Measurements from ENCODE around the gene PITPNC1.
A peak's percentile ranks its signal among the peaks of the same experiment; 100 is the strongest.

Gene PITPNC1

DNA sequence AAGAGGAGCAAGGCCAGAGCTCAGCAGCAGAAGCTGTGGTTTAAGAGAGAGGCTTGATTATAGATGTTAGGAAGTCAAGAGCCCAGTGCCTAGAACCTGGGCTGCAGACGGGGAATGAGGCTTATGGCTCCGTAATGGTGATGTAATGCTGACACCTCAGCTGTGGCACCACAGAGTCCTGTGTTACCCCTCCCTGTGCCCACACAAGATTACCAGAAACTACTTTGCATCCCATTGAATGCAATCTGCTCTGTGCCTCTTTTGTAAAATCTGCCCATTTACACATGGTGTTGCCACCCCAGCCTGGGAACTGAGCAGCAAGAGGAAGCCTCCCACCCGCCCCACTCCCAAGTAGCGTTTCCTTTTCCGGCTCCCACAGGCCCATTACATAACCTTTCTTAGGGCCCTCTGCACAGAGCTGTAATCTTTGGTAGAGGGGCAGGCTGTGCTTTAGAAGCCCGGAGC lies 57.0 kb downstream of the PITPNC1 start:
- DNase-seq (ENCODE audit: low read depth), result no peak

DNA sequence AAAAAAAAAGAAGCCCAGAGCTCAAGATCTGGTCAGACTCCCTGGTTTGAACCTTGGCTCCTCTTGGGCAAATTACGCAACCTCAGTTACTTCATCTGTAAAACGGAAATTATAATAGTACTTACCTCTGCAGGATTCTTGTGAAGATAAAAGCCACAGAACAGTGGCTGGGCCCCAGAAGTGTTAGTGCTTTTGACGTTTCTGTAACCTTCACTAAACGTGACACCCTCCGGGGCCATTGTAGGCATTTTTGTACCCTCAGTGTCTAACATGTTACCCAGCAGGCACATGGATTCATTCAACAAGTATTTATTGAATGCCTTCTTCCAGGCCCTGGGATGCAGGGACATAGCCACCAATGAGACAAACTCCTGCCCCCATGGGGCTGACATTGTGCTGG lies 58.0 kb downstream of the PITPNC1 start:
- DNase-seq (ENCODE audit: low read depth), result no peak

DNA sequence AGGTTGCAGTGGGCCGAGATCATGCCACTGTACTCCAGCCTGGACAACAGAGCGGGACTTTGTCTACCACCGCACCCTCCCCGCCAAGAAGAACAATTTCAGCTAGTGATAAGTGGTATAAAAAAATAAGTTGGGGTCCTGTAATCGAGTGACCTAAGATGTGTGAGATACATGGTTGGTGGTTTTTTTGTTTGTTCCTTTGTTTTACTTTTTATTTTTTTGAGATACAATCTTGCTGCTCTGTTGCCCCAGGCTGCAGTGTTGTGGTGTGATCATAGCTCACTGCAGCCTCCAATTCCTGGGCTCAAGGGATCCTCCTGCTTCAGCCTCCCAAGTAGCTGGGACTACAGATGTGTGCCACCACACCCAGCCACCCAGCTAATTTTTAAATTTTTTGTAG lies 58.7 kb downstream of the PITPNC1 start:
- no peak for DNase-seq (ENCODE audit: low read depth)

DNA sequence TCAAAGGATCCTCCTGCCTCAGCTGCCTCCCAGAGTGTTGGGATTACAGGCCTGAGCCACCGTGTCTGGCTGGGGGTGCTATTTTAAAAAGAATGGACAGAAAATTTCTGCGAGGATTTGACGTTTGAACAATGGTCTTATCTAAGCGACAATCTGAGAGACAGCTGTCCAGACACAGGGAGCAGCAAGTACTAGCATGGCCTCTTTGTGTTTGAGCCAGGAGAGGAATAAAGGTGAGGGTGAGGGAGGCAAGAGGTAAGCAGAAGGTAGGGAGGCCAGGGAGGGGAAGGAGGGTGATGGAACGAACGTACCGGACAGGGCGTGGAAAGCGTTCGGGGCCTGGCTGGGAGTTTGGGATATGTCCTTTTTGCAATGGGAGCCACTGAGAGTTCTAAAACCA lies 59.2 kb downstream of the PITPNC1 start:
- DNase-seq (ENCODE audit: low read depth), result no peak

DNA sequence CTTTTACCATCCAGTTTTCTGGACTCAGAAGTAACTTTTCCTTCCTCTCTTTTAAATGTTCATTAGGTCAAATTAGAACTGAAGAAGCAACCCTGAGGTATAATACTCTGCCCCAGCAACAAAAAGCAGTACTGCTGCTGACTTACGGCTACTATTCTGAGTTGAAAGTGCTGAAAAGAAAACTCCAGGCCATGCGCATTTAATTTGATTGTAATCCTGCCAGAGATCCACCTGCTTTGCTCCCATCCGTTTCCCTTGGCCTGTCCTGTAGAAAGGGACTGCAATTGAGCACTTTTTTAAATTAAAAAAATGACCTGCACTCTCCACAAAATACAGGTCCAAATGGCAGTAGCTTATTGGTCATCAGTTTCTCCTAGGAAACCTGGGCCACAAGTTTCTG lies 61.6 kb downstream of the PITPNC1 start:
- no peak for DNase-seq (ENCODE audit: low read depth)

DNA sequence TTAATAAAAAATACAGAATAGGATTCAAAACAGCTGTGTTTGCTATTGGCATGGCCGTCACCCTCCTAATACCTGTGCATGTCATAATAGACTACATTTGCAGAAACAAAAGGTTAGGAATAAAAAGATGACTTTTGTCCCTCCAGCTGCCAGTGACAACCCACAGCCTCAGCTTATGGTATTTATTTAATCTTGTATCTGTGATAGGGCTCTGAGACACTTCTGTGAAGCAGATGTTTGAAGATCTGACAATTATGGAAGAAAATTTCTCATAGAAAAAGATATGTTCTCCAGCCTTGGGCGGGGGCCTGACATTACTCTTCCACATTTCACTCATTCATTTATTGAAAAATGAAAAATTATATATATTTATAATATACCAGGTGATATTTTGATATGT lies 62.2 kb downstream of the PITPNC1 start:
- DNase-seq (ENCODE audit: low read depth), result no peak

DNA sequence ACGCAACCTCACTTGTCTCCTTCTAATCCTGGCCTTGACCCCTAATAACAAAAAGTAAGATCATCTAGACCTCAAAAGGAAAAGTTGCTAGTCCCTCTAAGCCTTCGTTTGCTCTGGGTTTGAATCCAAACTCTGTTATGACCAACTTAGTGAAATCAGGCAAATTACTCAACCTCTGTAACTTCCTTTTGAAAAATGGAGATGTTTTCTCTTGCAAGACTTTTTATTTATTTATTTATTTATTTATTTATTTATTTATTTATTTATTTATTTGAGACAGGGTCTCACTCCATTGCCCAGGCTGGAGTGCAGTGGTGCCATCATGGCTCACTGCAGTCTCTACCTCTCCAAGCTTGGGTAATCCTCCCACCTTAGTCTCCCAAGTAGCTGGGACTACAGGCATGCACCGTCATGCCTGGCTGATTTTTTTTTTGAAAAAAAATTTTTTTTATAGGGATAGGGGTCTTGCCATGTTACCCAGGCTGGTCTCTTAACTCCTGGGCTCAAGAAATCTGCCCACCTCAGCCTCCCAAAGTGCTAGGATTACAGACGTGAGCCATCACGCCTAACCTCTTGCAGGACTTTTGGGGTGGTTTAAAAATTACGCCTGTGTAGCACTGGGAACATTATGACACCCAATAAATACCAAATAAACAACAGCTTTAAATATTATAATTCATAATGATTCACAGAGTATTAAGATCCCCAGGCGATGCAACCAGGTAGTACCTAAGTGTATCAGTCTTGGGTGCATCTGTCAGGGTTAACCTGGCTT lies 63.4 kb downstream of the PITPNC1 start:
- DNase-seq (ENCODE audit: low read depth), result no peak

DNA sequence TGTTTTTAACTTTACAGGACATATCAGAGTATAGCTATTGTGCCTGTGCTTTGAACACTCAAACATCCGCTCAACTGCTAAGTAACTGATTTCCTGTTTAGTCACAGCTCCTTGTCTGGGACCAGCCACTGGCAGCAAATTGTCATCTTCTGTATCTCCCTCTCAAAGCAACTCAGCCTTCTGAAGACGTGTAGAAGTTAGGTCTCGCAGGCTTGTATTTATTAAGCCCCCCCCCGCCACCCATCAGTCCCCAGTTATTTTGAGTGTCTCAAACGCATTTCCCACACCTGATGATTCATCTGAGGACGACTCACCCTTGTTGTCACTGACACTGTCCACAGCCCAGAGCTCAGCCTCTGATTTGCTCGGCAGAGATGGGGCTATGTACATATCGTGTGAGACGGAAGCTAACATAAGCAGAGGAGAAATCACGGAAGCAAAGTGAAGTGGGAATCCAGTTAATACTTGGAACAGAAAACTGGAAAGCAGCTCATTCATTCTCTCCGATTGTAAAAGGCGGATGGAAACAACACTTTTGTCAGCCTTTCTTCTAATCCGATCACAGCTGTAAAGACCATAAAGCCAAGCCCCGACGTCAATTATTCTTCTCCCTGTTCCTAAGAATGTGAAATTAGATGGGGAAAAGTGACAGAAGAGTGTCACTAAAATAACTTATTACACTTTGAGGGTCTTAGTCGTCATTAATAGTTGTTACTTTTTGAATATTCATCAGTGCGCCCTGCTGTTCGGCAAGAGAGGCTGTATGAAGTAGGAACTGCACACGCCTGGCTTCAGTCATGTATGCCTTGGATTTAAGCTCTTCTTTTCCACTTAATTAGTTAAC lies 64.2 kb downstream of the PITPNC1 start:
- DNase-seq (ENCODE audit: low read depth), result peak; percentile 34

DNA sequence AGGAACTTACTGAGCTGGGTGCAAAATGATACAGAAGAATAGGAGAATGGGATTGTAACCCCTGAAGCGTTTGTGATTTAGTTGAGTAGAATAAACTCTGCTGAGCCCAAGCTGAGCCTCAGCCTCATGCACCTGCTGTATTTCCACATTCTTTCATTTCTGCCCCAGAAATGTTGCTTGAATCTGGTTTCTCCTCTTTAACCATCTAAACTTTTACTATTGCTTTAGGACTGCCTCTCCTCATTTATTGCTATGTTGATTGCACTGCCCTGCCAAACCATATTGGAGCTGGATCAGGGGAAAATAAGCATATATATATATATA lies 64.8 kb downstream of the PITPNC1 start:
- no peak for DNase-seq (ENCODE audit: low read depth)

DNA sequence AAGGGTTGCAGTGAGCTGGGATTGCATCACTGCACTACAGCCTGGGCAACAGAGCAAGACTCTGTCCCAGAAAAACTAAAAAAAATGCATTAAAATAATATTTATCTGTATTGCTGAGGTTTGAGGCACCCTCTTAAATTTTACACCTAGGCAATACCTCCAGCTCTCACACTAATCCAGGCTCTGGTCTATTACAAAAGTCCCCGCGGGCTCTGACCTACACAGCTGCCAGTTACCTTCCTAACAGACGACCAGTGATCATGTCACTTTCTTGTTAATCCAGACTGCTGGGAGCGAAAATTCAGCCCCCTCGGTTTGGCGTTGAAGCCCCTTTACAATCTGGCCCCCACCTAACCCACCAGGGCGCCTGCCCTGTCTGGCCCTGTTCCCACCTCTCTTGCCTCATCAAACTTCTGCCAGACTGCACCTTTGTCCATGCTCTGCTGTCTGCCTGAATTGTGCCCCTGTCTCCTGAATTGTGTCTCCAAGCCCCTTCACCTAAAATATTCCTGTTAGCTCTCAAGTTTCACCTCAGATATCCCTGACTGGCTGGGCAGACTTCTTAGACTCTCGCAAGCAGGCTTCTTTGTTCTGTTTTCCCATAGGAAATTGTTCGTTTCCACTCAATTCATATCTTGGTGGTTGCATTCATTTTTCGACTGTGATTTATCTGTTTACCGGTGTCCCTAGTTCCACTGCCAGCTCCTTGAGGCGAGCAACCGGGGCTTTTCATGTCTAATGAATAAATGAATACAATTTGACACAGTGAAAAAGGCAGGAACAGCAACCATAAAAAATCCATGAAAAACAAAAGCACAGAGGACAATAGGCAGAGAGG lies 65.9 kb downstream of the PITPNC1 start:
- no peak for DNase-seq (ENCODE audit: low read depth)

DNA sequence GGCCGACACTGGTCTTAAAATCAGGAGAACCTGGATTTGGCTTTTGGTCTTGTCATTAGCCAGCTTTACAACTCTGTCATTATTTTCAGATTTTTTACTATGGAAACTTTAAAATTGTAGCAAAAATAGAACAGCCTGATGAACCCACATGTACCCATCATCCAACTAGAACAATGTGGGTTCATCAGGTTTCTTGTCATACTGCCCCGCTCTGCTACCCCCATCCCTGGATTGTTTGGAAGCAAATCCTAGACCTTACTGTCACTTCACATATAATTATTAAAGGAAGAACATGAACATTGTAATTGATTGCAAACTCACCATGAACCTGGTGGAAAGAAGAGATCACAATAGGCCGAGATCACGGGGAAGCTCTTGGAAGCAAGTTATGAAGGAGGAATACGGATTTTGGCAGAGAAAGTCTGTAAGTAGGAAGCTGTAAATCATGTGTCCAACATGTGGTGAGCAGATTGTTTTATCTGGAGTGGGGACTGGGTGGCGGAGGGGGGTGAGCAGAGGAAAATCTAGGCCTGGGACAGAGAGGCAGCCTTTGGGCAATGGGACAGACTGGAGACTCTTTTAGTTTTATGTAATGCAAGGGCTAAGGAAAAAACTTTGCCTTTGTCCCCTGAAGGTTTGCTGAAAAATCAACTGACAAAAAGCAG lies 67.0 kb downstream of the PITPNC1 start:
- DNase-seq (ENCODE audit: low read depth), result no peak

DNA sequence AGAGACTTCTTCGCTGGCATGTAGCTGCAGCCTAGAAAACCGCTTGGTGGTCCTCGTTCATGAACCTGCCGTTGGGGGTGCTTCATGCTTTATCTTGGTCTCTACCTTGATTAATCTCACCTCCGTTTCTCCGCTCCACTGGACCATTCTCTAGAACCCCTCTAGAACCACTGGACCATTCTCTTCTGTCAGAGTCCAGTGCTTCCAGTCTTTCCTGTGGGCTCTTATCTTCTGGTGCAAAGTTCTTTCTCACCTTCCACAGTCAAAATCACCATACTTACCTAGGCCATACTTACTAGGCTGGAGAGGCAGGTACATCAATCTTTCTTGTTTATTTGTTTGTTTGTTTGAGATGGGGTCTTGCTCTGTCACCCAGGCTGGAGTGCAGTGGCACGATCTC lies 71.4 kb downstream of the PITPNC1 start:
- no peak for DNase-seq (ENCODE audit: low read depth)

DNA sequence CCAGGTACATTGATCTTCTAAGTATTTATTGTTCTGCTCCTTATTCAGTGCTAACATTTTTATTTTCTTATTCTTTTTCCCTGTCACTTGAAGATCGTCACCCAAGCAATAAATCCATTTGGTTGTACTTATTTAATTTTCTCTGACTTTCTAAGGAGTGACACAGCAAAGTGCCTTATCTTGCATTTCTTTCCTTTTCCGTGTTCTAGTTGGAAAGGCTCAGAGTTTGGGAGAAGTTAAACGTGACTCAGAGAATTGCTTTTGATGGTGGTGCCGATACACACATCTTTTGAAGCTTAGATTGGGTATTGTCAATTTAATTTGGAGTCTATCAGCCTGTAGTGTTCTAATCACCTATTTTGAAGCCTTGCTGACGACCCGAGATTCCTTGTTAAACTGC lies 72.0 kb downstream of the PITPNC1 start:
- no peak for DNase-seq (ENCODE audit: low read depth)

DNA sequence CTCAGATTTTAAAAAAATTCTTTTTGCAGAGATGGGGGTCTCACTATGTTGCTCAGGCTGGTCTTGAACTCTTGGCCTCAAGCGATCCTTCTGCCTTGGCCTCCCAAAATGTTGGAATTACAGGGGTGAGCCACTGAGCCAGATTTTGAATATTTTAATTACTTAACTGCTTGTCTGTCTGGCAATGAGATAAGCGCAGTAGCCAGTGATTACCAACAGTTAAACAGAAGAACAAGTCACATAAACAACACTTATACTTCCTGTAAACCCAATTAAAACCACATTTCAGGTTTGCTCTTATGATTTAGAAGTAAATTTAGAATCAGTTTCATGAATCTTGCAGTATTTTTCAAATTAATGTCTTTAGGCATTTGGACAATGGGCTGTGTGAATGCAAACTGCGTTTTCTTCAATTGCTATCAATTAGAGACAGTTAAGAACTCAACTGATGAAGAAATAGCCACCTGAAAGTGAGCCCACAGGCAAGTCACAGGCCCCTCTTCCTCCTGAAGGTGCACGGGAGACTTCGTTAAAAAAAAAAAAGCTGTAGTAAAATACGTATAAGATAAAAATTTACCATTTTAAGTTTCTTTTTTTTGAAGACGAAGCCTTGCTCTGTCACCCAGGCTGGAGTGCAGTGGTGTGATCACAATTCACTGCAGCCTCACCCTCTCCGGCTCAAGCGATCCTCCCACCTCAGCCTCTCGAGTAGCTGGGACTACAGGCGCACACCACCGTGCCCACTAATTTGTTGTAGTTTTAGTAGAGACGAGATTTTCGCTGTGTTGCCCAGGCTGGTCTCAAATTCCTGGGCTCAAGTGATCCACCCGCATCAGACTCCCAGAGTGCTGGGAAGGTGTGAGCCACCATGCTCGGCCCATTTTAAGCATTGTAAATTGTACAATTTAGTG lies 73.0 kb downstream of the PITPNC1 start:
- DNase-seq (ENCODE audit: low read depth), result no peak

DNA sequence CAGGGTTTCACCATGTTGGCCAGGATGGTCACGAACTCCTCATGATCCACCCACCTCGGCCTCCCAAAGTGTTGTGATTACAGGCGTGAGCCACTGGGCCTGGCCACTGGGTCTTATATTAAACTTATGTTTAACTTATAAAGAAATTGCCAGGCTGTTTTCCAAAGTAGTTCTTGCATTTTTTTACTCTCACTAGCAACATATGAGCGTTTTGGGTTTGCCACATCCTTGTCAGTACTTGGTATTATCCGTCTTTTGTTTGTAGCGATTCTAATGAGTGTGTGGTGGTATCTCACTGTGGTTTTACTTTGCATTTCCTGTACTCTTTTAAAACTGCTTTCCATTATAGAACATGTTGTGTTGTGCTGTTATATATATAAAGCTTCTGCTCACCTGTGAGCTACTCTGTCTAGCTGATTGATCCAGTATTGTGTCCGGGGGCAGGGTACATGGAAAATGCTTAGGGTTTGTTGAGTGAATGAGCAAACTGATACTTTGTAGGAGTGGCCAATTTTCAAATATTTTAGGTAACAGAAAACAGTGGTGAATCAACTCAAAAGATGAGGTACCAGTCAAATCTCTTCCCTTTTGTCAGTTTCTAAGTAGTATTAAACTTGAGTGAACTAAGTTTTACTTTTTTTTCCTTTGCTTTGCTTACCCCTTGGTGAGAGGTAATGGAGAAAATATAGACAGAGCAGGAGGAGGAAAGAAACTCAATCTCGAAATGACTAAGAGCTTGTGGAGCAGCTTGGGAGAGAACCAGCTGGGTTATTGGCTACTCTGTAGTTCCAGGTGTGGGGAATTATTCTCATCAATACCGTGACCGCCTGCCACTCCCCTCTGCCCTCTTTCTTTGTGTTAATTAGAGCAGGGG lies 75.8 kb downstream of the PITPNC1 start:
- no peak for DNase-seq (ENCODE audit: low read depth)

DNA sequence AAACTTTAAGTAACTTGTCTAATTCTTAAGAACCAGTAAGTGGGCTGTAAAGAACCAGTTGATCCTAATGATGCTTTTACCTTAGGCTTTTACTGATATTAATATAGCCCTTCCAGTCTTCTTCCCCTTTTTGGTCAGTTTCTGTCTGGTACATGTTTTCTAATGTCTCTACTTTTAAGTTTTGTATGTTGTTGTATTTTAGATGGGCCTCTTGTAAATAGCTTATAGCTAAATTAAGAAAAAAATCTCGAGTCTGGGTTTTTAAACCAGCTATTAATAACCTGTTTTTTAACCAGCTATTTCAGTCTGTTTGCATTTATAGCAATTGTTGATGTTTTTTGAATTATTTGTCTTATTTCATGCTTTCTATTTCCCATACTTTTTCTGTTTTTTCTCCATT lies 79.0 kb downstream of the PITPNC1 start:
- DNase-seq (ENCODE audit: low read depth), result no peak

DNA sequence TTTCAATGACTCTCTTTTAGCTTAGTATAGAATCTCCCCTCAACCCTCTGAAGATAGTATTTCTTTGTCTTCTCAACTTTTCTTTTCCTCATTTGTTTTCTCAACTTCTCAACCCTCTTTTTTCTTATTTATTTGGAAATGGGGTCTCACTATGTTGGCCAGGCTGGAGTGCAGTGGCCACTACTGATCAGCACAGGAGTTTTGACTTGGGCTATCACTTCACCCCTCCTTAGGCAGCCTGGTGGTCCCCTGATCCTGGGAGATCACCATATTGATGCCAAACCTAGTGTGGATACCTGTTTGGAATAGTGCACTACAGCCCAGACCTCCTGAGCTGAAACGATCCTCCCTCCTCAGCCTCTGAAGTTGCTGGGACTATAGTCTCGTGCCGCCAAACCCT lies 79.8 kb downstream of the PITPNC1 start:
- no peak for DNase-seq (ENCODE audit: low read depth)

DNA sequence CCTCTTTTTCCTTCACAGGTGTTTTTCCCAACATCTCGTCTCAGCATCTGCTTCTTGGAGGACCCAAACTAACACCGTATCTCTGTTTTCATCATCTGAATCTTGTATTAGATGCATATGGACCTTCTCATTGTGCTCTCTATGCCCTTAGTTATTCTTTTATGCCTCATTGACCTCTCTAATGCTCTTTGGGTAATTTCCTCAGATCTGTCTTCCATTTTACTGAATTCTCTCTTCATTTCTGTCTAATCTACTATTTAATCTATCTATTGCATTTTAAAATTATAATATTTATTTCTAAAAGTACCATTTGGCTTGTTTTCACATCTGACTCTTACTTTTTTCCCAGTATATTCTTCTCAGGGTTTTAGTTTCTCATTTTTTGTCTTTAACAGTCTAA lies 81.1 kb downstream of the PITPNC1 start:
- DNase-seq (ENCODE audit: low read depth), result no peak

DNA sequence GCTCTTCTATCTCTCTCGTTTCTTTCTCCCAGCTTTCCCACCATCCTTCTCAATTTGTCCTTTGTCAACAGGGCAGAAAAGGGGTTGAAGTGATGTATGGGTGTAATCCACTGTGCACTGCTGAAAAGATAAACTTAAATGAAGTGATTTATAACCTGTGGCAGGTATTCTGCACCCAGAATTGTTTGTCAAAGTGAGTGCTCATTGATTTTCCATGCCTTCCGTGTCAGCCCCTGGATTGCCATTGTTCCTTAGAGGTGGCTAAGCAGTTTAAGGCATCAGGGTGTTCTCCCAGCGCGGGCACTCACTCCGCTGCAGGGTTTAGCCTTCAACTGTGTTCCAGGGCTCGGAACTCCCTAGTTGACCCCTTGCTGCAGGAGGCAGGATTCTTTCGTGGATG lies 82.9 kb downstream of the PITPNC1 start:
- DNase-seq (ENCODE audit: low read depth), result no peak

DNA sequence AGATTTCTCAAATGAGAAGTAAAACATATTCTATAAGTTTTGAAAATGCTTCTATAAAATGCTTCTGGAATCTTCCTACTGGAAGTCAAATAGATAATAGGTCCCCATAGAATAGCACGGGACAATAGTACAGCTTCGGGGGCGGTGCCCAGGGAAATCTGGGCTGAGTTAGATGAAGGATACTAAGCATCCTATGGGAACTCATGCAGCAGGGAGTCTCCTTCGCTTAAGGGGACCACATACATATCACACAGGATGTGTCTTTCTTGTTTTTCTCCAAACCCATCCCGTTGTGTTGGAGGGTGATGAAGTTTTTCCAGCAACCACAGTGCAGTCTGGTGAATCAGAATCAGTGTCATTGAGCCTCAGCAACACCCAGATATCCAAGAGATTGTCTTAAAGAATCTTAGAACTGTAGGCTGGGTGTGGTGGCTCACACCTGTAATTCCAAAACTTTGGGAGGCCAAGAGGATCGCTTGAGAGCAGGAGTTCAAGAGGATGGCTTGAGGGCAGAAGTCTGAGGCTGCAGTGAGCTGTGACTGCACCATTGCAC lies 84.2 kb downstream of the PITPNC1 start:
- no peak for DNase-seq (ENCODE audit: low read depth)
